Activated naive CD4-positive, alpha-beta T cell treated with anti-CD3 and anti-CD28 coated beads, Interleukin-2, amount 10 ng/mL, durations not matched to agents 7 days and 5 days (primary cell): ENCODE results near the gene NDUFS2.
A peak's percentile ranks its signal among the peaks of the same experiment; 100 is the strongest.

Experiments
- CTCF ChIA-PET: fragments of 350-600 bp; sonication (Branson Sonifier 250); formaldehyde crosslinking; loops from one replicate; lab custom pipeline; 2021; ENCODE audit warnings: antibody characterized with exemption; lab: Charles Lee
- DNase-seq: peaks from one replicate; pipeline ENCODE4 v3.0.0-alpha.2; 2020
- H3K27ac Mint-ChIP-seq: one replicate; pipeline ENCODE4 v1.8.0; 2021; ENCODE audit warnings: mild to moderate bottlenecking, moderate library complexity, mixed read lengths
- H3K27me3 Mint-ChIP-seq: one replicate; pipeline ENCODE4 v1.8.0; 2021; ENCODE audit warnings: mild to moderate bottlenecking, mixed read lengths
- H3K36me3 Mint-ChIP-seq: one replicate; pipeline ENCODE4 v1.8.0; 2021; ENCODE audit warnings: mixed read lengths
- H3K4me1 Mint-ChIP-seq: one replicate; pipeline ENCODE4 v1.8.0; 2021; ENCODE audit warnings: mixed read lengths
- H3K4me3 Mint-ChIP-seq: one replicate; pipeline ENCODE4 v1.8.0; 2021; ENCODE audit warnings: mild to moderate bottlenecking, moderate library complexity, mixed read lengths
- H3K9me3 Mint-ChIP-seq: one replicate; pipeline ENCODE4 v1.8.0; 2021; ENCODE audit warnings: mixed read lengths

Gene NDUFS2

GRCh38 chr1:161201836-161202712 lies at the start of gene NDUFS2:
Gene NDUFS2 (plus strand): TSS chr1:161202367. CDS start chr1:161202386, 19 bp downstream.
- DNase-seq: peak; percentile 99
- Mint-ChIP-seq H3K36me3 (peaks cover 42% of the 10 kb centered on the region), H3K4me3 (peak within 1 kb of the TSS; percentile 94), H3K27me3 (no peaks in the 10 kb centered on the region), H3K4me1 (peaks cover 84% of the 10 kb centered on the region), H3K9me3 (no peaks in the 10 kb centered on the region), H3K27ac (peak within 1 kb of the TSS; percentile 97)
- CTCF ChIA-PET: interaction anchor here (1.1 to 7.6 kb wide), 8 partner anchors 9 to 180 kb away, joined by 3 to 42 read pairs (median 9); partner anchors contain the start of genes PPOX and TOMM40L

- H3K27me3 Mint-ChIP-seq: no peaks in the 10 kb centered on the region
- peak overlapping the region; percentile 99 for H3K27ac Mint-ChIP-seq
- H3K4me3 Mint-ChIP-seq: peak overlapping the region; percentile 90
- no peaks in the 10 kb centered on the region for H3K9me3 Mint-ChIP-seq
- CTCF ChIA-PET: interaction anchor here (0.6 to 2.5 kb wide), 3 partner anchors 13 to 82 kb away, joined by 4 to 7 read pairs (median 4); partner anchors contain the start of gene PPOX
- peaks cover 30% of the 10 kb centered on the region for H3K4me1 Mint-ChIP-seq
- peaks cover 22% of the 10 kb centered on the region for H3K36me3 Mint-ChIP-seq
- DNase-seq: no peak
Observed at GRCh38 chr1:161153176-161153575, 49.0 kb upstream of the NDUFS2 start.

DNA sequence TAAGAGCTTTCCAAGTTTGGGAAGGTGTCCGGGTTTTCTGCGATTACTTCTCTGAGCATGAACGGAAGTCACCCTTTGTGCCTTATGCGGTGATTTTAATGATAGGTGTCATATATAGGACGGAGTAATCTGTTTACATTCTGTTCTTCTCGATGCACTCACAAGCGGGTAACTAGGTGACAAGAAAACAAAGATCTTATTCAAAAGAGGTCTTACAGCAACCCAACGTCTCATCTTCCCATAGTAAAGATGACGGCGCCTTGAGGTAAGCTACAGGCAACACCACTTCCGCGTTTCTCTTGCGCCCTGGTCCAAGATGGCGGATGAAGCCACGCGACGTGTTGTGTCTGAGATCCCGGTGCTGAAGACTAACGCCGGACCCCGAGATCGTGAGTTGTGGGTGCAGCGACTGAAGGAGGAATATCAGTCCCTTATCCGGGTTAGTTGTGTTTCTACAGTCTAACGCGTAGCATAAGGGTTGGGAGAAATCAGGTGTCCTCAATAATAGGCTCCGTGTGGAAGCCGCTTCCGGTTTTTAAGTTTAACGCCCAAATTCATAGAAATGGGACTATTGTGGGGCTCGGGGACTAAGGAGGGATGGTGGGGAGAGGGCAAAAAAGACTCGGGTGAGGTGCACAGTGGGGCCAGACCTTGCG lies 48.4 kb upstream of the NDUFS2 start, which contains the start of gene UFC1:
TSS of gene UFC1 (plus strand) at position 297 of the 656 bp plus-strand sequence. CDS start at position 317, 20 bp downstream.
- Mint-ChIP-seq H3K9me3 (no peaks in the 10 kb centered on the region), H3K27me3 (no peaks in the 10 kb centered on the region), H3K36me3 (peaks cover 28% of the 10 kb centered on the region), H3K4me1 (peaks cover 36% of the 10 kb centered on the region), H3K27ac (peak within 1 kb of the TSS; percentile 99), H3K4me3 (peak within 1 kb of the TSS; percentile 90)
- CTCF ChIA-PET: interaction anchor here (0.6 to 2.5 kb wide), 4 partner anchors 10 to 83 kb away, joined by 3 to 7 read pairs (median 4); partner anchors contain the start of gene PPOX
- peak; percentile 90 for DNase-seq

DNA sequence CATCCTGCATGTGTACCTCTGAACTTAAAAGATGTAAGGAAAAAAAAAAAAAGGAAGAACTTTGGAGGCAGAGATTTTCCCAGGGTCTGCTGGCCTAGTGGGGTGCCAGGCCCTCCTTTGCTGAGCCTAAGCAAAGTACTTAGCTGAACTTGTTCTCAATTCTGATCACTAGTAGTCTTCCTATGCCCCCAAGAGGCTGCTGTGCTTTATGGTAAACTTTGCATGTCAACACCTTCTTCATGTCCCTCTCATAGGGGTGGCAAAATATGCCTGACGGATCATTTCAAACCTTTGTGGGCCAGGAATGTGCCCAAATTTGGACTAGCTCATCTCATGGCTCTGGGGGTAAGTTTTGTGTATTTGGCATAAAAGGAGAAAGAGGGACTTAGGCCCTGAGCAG lies 44.3 kb upstream of the NDUFS2 start:
- CTCF ChIA-PET: interaction anchor here (1.3 to 3.7 kb wide), 7 partner anchors 8 to 224 kb away, joined by 3 to 24 read pairs (median 4); partner anchors contain the start of gene PPOX
- Mint-ChIP-seq H3K4me3 (peak overlapping the region; percentile 89), H3K27ac (no peak overlapping the region), H3K9me3 (no peaks in the 10 kb centered on the region), H3K27me3 (no peaks in the 10 kb centered on the region), H3K4me1 (peaks cover 59% of the 10 kb centered on the region), H3K36me3 (peaks cover 50% of the 10 kb centered on the region)
- no peak for DNase-seq

DNA sequence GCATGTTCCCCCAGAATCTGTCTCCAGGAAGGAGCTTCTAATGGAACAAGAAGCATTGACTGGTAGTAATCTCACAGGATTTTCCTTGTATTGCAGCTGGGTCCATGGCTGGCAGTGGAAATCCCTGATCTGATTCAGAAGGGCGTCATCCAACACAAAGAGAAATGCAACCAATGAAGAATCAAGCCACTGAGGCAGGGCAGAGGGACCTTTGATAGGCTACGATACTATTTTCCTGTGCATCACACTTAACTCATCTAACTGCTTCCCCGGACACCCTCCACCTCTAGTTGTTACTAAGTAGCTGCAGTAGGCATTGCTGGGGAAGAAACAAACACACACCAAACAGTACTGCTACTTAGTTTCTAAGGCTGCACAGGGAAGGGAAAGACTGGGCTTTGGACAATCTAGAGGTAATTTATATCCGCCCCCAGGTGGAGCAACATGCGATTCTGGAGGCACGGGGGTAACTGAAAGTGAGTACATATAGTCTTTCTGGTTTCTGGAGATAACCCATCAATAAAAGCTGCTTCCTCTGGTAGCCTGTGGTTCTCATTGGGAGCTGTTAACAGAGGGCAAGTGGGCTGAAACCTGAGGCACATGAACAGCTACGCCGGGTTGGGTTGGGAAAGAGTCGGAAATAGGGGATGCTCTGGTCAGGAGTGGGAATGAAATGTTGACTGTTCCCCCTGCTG lies 43.7 kb upstream of the NDUFS2 start:
- Mint-ChIP-seq H3K27ac (peak overlapping the region; percentile 85), H3K36me3 (peaks cover 55% of the 10 kb centered on the region), H3K9me3 (no peaks in the 10 kb centered on the region), H3K4me1 (peaks cover 57% of the 10 kb centered on the region), H3K27me3 (no peaks in the 10 kb centered on the region), H3K4me3 (peak overlapping the region; percentile 89)
- CTCF ChIA-PET: interaction anchor here (1.3 to 1.9 kb wide), 6 partner anchors 8 to 223 kb away, joined by 3 to 6 read pairs (median 4); no protein-coding TSS in a partner anchor
- no peak for DNase-seq

DNA sequence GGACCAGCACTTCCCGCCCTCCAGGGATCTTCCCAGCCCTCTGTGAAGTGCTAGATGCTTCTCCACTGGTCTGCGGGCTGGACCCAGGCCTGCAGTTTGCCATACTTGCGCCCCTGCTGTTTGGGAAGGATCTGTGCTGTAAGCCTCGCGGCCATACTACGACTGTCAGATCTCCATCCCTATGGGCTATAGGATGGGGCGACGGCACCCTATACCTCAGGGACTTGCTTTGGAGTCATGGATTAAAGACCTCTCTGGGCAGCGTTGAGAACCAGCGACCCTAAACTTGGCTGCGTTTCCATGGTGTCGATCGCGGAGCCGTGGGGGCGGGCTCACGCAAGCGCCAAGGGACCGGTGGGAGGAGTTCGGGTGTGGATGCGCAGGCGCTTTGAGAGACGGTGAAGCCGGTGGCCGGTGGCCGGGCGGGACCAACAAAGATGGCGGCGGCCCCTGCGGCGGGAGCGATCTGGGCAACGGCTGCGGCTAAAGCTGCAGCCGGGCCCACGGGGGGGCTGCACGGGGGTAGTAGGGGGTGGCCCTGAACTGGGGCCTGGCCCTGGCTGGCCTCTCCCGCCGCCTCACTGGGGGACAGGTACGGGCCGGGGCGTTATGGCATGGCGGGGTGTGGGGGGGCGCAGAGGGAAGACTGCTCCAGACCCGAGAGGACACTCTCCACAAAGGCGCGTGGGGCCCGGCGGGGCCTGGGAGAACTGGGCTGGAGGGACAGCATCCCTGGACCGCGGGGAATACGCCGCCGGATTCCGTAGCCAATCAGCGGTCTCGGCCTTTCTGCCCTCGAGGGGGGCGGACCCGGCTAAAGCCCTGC lies 42.9 kb upstream of the NDUFS2 start, which contains the start of gene USP21:
TSS of gene USP21 (plus strand) at position 414 of the 826 bp plus-strand sequence. CDS start 1,141 bp downstream, outside the sequence.
- CTCF ChIA-PET: interaction anchor here (1.3 to 1.9 kb wide), 3 partner anchors 7 to 223 kb away, joined by 3 to 4 read pairs (median 3); no protein-coding TSS in a partner anchor
- Mint-ChIP-seq H3K4me3 (peak within 1 kb of the TSS; percentile 89), H3K27ac (peak within 1 kb of the TSS; percentile 85), H3K36me3 (peaks cover 57% of the 10 kb centered on the region), H3K27me3 (no peaks in the 10 kb centered on the region), H3K9me3 (no peaks in the 10 kb centered on the region), H3K4me1 (peaks cover 55% of the 10 kb centered on the region)
- peak; percentile 94 for DNase-seq

- Mint-ChIP-seq H3K4me1 (peaks cover 55% of the 10 kb centered on the region), H3K36me3 (peaks cover 56% of the 10 kb centered on the region), H3K9me3 (no peaks in the 10 kb centered on the region), H3K4me3 (peak overlapping the region; percentile 89), H3K27ac (peak overlapping the region; percentile 82), H3K27me3 (no peaks in the 10 kb centered on the region)
- CTCF ChIA-PET: interaction anchor here (1.8 kb wide), 1 partner anchor 21 kb away, joined by 3 read pairs; no protein-coding TSS in a partner anchor
- no peak for DNase-seq
Observed at GRCh38 chr1:161159913-161160243, 42.3 kb upstream of the NDUFS2 start.

DNA sequence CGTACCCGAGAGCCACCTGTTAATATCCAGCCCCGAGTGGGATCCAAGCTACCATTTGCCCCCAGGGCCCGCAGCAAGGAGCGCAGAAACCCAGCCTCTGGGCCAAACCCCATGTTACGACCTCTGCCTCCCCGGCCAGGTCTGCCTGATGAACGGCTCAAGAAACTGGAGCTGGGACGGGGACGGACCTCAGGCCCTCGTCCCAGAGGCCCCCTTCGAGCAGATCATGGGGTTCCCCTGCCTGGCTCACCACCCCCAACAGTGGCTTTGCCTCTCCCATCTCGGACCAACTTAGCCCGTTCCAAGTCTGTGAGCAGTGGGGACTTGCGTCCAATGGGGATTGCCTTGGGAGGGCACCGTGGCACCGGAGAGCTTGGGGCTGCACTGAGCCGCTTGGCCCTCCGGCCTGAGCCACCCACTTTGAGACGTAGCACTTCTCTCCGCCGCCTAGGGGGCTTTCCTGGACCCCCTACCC lies 41.5 kb upstream of the NDUFS2 start:
- H3K4me3 Mint-ChIP-seq: peak overlapping the region; percentile 89
- H3K36me3 Mint-ChIP-seq: peaks cover 52% of the 10 kb centered on the region
- no peaks in the 10 kb centered on the region for H3K9me3 Mint-ChIP-seq
- H3K27me3 Mint-ChIP-seq: no peaks in the 10 kb centered on the region
- CTCF ChIA-PET: no interaction called here
- no peak for DNase-seq
- H3K4me1 Mint-ChIP-seq: peaks cover 54% of the 10 kb centered on the region
- no peak overlapping the region for H3K27ac Mint-ChIP-seq

- no peak overlapping the region for H3K4me3 Mint-ChIP-seq
- H3K4me1 Mint-ChIP-seq: peaks cover 56% of the 10 kb centered on the region
Observed at GRCh38 chr1:161161652-161162051, 40.5 kb upstream of the NDUFS2 start.

GRCh38 chr1:161162052-161162451 lies 40.1 kb upstream of the NDUFS2 start:
- H3K36me3 Mint-ChIP-seq: peaks cover 48% of the 10 kb centered on the region
- no peak overlapping the region for H3K27ac Mint-ChIP-seq
- no peak overlapping the region for H3K4me3 Mint-ChIP-seq
- H3K27me3 Mint-ChIP-seq: no peaks in the 10 kb centered on the region
- H3K9me3 Mint-ChIP-seq: no peaks in the 10 kb centered on the region
- CTCF ChIA-PET: no interaction called here
- peaks cover 59% of the 10 kb centered on the region for H3K4me1 Mint-ChIP-seq
- no peak for DNase-seq

More at GRCh38 chr1:161161652-161162051, 40.5 kb upstream of the NDUFS2 start:
- DNase-seq: no peak
- CTCF ChIA-PET: no interaction called here
- Mint-ChIP-seq H3K27ac (no peak overlapping the region), H3K9me3 (no peaks in the 10 kb centered on the region), H3K27me3 (no peaks in the 10 kb centered on the region), H3K36me3 (peaks cover 50% of the 10 kb centered on the region)

GRCh38 chr1:161162806-161163205 lies 39.4 kb upstream of the NDUFS2 start:
- Mint-ChIP-seq H3K4me1 (peaks cover 60% of the 10 kb centered on the region), H3K27me3 (no peaks in the 10 kb centered on the region), H3K27ac (no peak overlapping the region), H3K9me3 (no peaks in the 10 kb centered on the region), H3K4me3 (no peak overlapping the region), H3K36me3 (peaks cover 42% of the 10 kb centered on the region)
- CTCF ChIA-PET: no interaction called here
- no peak for DNase-seq

DNA sequence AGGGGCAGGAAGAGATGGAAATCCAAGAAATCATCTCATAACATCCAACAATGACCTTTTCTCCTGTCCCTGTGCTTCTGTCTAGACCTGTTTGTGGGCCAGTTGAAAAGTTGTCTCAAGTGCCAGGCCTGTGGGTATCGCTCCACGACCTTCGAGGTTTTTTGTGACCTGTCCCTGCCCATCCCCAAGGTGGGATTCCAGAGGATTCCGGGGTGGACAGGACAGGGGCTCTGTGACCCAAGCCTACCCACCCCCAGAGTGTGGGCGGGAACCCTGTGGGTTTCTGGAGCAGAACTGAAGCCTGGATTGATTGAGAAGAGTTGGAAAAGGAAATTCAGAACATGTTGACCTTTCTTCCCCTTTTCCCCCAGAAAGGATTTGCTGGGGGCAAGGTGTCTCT lies 38.4 kb upstream of the NDUFS2 start:
- Mint-ChIP-seq H3K4me1 (peaks cover 58% of the 10 kb centered on the region), H3K27ac (no peak overlapping the region), H3K4me3 (no peak overlapping the region), H3K9me3 (no peaks in the 10 kb centered on the region), H3K36me3 (peaks cover 35% of the 10 kb centered on the region), H3K27me3 (no peaks in the 10 kb centered on the region)
- CTCF ChIA-PET: interaction anchor here (3.6 kb wide), 1 partner anchor 219 kb away, joined by 28 read pairs; no protein-coding TSS in a partner anchor
- no peak for DNase-seq
